Fibroblast of skin of left biceps (primary cell): Measurements from ENCODE around the gene DLST.

Experiments
- DNase-seq, 2 experiments: peaks; one replicate each; pipeline ENCODE4 v3.0.0-alpha.2; 2013; ENCODE audit warnings: low read depth in 2 of 2

Gene DLST

DNA sequence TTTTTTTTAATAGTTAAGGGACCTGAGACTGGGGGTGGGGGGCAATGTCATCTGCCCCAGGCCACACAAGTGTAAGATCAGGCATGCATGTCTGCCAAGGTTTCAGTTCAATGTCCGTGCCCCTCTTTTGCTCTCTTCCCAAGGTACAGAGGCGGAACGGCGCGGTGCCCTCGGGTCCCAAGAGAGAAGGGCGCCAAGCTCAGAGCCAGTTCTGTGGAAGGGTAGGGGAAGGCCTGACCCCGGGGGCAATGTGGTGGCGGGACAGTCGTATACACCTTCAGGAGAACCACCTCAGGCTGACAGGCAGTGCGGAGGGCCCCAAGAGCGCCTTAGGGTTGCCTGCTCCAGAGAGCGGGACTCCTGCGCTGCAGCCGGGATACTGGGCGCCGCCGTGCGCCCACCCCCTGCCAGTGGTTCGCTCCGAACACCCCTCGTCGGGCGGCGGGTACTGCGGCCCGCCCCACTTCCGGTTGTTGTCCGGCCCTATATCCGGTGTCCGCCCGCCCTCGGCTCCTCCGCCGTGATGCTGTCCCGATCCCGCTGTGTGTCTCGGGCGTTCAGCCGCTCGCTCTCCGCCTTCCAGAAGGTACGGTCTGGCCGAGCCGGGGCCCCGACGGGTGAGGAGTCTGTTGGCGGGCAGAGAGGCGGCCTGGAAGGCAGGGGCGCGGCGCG lies at the start of gene DLST:
TSS of gene DLST (plus strand) at position 486 of the 672 bp plus-strand sequence. CDS start at position 524, 38 bp downstream.
- peak; percentile 68 to 69 for DNase-seq

DNA sequence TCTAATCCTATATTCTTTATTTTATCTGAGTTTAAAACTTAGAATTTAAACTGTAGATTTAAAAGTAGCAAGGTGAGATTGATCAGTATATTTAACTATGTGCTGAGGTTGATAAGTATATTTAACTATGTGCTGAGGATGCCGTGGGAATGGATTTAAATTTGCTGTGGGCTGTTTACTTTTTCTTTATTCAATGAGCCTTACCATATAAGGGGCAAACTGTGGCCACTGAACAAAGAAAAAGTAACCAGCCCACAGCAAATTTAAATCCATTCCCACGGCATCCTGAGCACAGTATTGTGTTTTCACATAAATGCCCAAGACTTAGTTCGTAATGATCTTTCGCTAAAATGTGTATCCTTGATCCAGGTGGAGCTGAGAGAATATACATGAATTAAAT lies 48.9 kb upstream of the DLST start:
- no peak for DNase-seq

DNA sequence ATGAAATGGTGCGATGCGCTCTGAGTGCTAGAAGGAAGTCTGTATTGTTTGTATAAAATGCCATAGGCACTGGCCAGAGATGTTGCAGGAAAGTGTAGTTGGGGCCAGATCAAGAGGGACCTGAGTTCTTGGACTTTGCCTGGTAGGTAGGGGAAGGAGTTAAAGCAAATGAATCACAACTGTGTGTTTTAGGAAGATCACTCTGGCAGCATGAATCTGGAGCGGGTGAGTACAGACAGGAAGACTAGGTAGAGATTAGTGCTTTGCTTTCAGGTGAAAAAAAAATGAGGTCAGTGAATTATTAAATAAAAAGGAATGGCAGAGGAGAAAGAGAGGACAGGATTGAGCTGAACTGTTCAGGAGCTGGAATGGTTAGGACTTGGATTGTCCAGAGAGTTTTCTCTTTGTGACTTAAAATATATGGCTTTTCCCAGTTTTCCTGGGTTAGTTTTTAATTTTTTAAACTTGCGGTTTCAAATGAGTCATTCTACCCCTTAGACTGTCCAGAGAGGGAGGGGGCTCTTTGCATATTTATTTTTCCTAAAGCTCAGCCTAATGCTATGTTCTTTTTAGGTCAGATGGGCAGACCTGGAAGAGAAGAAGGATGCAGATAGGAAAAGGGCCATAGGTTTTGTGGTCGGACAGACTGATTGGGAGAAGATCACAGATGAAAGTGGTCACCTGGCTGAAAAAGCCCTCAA lies 46.9 kb upstream of the DLST start:
- no peak for DNase-seq

DNA sequence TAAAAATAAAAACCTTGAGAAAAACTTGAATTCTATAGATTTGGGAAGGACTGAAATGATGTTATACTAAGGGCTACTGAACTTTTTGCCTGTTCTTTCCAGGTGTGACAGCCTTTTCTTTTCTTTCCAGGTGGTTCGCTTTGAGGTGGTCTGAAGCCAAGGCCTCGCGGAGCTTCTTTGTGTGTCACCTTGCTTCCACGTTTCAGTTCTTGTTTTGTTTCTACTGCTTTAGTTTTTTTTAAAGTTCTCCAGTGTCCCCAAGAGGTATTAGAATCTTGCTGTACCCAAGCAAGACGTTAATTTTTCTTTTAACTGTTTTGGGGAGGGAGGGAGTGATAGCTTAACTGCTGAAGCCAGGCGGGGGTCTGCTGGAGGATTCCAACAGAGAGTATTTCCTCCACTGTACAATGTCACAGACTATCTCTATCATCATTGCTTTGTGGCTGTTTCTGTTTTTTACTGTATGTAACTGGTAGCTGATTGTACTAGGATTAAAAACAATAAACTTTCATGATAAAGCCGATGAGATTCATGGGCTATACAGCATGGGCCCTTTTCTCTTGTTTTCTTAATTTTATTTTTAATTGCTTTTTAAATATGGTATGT lies 46.0 kb upstream of the DLST start:
- DNase-seq: no peak

DNA sequence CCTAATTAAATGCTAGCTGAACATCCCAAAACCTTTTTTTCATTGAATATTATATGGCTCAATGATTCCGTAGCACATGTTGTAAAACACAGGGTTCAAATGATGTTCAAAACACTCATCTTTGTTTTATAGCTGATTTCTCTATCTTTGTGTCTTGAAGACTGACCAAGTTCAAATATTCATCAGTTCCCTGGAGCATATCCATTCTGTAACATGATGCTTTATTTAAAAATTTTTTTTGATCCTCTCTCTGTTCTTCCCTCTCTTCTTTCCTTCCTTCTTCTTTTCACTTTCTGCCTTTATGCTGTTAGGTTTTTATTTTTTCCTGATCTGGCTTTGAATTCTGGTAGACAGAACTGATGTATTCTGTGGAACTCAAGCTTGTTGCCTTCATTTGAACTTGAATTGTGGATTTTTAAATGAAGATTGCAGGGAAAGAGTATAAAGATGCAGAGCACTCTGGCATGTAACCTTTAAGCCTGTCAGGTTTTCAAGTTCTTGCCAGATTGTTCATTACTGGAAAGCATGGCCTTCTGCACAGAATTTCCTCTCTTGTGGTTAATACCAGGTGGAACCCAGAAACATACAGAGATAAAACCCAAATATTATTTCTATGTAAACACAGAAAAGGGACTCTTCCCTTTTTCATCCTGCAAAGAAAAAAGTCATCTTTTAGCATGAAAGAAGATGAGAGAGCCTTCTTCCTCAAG lies 45.3 kb upstream of the DLST start:
- DNase-seq: no peak

DNA sequence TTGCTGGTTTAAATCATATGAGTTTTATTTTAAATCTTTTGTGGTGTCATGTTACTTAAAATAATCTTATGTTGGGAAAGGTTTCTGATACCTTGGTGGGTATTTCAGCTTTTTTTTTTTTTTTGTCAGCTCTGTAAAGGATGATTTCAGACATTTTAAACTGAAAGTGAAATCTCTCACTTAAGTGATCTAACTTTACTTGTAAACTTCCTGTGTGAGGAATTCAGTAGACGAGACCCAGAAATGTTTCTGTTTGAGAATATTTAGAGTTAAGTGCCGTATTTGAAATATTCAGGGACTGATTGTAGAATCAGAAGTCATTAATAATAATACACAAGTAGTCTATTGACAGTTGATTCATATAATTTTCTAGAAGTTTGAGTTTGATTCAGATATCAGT lies 43.5 kb upstream of the DLST start:
- DNase-seq: no peak

DNA sequence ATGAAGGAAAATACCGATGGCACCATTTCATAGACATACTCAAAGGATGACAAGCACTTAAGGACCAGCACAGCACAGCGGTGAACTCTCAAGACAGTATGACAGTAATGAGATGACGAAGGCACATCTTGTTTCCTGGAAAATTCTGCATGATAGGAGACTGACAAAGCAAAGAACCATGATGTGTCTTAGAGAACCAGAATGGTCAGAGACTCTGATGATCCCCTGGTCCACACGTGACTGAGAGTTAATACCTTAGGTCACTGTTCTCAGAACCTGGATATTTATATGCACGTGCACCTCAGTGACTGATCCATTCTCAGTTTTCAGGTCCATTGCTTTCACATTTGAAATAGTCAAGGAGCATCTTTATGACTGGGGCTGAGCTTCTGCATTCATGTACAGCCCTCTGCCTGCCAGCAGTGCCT lies 41.1 kb upstream of the DLST start:
- DNase-seq: no peak

DNA sequence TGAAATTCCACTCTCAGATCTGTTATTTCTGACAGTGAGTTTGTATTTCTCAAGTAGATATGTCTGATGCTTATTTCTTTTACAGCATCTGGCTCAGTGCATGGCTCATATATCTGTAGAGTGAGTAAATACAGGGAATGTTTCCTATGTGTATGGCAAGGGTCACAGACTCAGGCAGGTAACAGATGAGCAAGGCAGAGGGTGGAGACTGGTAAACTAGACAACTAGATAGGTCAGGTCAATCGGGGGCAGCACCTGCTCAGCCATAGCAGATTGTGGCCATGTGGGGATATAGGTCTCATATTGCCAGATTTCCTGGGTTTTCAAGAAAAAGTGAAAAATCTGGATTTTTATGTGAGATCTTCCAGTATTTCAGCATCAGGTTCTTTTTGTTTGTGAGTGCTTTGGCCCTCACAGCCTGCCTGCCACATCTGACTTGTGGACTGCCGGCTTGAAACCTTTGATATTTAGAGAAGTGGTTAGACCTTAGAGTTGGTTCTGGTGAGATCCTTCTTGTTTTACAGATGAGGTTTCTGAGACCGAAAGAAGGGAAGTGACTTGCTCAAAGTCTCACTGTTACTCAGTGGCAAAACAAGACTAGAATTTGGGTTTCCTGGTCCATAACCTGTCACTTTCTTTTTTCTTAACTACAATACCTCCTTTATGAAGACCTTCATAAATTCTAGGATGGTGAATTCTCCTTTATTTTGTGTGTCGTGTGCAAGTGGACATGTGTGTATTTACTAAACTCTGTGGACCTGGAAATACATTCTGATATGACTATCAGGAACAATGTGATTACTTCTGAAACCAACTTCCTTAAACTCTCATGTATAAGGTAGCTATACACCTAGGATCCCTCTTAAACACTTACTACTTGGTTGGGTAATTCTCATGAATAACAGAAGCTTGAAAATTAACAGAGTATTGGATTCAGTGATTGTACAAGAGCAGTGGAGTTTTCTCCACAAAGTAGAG lies 40.2 kb upstream of the DLST start:
- no peak for DNase-seq

DNA sequence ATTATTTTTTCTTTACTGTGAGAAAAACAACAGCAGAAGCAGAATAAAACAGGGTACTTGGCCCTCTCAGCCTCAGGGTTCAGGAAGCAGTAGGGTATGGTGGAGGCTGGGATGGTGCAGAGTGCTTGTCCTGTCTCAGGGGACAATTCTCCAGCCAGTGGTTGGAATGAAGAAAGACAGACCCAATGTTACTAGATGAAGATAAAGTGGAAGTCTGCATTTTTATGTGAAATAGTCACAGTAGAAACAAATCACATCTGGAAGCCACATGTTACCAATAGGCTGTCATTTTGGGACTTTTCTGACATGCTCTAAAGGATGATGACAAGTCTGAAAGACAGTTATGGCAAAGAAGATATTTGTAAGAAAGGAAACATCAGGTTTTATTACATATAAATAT lies 38.1 kb upstream of the DLST start:
- DNase-seq: peak; percentile 76 to 79

DNA sequence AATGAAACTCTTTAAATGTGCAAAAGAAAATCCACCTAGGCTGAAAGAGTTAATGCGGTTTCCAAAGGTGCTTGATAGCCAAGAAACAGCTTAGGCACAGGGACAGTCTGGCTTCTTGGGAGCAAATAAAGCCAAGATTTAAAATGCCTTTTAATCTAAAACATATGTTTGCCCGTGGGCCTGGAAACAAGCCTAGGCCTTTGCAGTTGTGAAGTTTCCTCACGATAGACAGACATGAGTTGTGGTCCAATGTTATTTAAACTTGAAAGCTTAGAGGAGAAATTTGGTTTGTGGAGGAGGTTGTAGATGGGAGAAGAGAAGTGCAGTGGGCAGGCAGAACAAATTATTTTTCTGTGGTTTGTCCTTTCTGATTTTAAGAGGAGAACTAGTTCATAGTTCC lies 35.5 kb upstream of the DLST start:
- peak; percentile 71 to 76 for DNase-seq

DNA sequence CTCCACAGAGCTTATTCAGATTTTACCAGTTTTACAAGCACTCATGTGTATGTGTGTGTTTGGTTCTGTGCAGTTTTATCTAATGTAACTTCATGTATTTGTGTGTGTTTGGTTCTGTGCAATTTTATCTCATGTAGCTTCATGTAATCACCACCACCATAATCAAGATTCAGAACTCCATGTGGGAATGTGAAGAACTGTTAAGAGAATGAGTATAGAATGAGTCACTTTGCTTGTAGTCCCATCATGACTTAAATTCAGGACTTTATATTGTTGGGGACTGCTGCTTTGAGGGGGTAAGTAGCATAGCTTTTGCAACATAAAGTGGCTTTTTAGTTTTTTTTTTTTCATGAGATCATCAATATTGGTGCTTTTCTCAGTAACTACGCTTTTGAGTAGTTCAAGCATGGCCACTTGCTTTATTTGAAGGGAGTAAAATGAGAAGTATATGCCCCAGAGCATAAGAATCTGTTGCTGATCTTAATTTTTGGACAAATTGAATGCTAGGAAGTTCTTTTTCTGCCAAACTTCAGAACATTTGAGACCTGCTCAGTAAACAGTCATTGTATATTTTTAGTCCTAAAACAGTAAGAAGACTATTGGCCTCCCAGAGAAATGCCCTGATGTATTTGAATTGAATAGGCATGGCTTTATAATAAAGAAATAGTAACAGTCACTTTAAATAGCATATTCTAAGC lies 34.6 kb upstream of the DLST start:
- DNase-seq: no peak

DNA sequence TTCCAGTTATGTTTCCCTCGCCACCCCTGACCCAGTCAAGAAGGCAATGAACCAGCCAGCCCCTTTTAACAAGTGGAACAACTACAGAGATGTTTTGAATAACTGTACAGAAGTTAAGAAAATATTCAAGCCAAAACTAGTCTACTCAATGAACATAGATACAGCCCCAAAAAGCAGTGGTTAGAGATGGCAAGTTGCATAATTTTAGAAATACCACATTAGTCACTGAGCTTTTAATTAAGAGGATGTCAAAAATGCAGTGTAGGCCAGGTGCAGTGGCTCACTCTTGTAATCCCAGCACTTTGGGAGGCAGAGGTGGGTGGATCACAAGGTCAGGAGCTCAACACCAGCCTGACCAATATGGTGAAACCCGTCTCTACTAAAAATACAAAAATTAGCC lies 32.9 kb upstream of the DLST start:
- no peak for DNase-seq

DNA sequence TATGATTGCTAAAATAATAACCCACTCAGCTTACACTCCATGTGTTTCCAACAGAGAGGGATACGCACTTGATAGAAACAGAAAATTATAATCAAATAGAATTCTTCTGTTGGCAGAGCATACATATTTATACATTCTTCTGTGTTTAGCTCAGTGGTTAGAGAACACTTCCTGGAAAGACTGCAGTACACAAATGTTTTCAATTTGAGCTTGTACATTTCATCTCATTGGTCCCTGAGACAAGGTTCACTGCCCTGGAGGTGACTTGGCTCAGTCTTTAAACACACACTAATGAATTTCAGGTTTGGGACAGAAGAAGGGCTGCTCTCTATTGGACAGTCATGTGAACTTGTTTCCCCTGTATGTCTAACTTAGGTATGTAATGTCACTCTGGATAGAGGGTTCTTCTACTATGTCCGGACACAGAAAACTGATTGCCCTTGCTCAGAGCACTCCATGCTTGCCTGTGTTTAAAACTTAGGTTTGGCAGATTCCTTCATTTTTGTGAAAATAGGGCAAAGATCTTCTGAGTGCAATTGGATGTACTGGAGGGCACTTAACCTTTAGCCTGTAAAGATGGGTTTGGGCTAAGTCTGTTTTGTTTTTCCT lies 28.7 kb upstream of the DLST start:
- DNase-seq: peak; percentile 79 to 83

DNA sequence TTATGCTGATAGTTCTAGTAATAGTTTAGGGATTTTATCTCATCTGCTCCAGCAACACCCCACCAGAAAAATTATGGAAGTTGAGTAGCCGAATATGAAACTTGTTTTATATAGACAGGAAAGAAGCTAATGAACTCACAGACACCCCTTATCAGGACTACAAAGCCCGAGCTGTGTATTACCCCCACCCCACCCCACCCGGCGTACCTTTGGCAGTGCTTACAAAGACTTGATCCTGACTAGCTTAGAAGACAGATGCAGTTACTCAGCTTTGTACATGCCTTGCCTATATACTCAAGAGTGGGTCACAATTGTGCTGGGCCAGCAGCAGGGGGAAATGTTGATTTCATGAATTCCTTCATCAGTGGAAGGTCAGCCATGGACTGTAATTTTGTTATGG lies 28.1 kb upstream of the DLST start:
- no peak for DNase-seq

DNA sequence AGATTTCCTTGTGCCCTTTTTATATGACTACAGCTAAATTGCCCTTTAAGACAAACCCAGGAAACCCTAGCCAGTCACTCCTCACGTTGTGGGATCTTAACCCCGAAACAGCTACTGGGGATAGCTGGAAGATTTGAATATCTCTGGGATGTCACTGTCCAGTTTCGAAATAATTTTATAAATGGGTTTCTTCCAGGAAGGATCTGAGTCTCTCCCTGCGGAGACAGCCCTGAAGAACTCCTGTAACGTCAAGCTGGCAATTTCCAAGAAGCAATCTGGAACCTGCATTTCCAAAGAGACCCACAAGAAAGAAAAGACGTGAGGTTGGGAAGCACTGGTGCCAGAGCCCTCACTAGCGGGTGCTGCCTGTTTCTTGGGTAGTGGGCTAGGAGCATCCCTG lies 26.7 kb upstream of the DLST start:
- DNase-seq: no peak

DNA sequence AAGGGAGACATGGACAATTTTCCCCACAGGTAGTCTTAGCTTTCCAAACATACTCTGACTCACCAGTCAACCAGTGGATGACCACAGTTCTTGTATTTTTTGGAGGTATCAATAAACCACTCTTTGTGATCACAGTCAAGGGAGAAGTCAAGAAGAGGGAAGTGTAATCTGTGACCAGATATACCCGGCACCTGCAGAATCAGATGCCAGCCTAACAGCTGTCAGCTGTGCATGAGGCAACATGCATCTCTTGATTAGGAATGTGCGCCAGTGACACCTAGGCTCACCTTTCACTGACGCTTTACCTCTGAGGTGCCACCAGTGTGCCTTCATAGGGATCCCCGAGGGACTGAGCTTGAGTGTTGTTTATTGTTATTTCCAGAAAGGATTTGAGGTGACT lies 25.8 kb upstream of the DLST start:
- DNase-seq: no peak

DNA sequence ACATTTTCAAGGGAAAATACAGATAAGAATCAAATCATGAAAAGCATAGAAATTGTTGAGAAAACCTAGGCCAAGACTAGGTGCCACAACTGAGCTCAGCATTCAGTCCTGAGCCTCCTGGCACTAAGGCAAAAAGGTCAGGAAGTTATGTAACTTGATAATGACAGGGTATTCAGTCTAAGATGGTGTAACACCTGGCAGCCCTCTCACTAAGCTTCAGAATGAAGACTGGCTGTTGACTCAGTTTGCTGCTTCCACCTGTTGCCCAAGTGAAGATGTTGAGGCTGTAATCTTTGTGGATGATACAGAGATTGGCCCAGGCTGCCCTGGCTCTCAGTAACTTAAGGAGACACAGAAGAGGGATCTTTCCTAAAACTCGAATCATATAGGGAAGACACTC lies 25.4 kb upstream of the DLST start:
- DNase-seq: no peak

DNA sequence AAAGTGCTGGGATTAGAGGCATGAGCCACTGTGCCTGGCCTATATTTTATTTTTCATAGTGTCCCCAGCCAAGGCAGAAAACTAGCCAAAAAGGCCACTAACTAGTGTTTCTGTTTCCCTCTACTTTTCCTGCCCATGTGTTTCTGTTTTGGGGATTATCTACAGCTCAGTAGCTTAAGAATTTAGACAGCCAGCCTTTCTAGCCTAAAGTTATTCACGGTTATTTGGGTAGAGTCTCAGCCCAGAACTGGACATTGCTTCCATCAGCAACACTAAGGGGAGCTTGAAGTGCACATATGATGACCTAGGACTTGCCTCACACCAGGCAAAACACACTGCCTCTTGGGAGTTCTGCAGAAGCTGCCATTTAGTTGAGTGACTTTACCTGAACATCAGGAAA lies 23.7 kb upstream of the DLST start:
- no peak for DNase-seq

DNA sequence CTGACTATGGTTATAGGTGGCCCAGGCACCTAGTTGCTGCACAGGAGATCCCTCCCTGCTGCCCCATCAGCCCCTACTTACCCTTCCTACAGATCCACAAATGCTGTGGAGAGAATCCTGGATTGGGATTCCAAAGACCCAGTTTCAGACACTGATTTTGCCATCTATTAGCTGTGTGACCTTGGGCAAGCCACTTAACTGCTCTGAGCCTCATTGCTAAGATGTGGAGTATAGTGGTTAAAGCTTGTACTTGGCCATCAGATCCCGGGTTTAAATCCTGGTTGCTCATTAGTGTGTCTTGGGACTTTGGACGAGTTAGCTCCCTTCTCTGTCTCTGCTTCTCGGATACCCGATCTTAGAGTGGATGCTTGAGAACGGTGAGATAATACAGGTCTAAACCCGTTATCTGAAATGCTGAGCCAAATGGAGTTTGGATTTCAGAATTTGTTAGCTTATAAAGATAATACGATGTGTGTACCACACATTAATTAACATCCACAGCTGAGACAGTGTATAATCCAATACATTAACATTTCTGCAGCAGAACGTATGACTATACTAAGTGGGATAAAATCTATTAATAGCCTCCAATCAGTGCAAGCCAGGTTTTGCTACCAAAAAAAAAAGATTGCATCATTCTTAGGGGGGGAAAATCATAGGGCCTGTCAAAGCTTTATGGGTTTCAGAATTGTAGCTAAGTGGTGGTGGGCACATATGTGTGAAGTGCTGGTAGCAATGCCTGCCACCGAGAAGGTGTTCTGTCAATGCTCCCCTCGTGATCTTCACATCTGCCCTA lies 21.8 kb upstream of the DLST start:
- DNase-seq: no peak
